NAMALWA (cell line): ENCODE results near the gene MIER1.
"Not testable (repeated sequence)": the region's sequence is repeated elsewhere in the genome, so short reads cannot be mapped to it uniquely, and the experiment has no call there.

ENCODE experiments used
- DNase-seq: peaks from one replicate; pipeline ENCODE4 v3.0.0-alpha.2; 2015; ENCODE audit warnings: low spot score

Gene MIER1

GRCh38 chr1:66924756-66925557 is at the start of gene MIER1, which contains the start of gene DNAI4:
MIER1 (plus strand) TSS chr1:66924990; CDS start chr1:66925029, 39 bp downstream.
DNAI4 (minus strand) TSS chr1:66924856; CDS start chr1:66924831, 25 bp downstream.
- peak; percentile 97 for DNase-seq

DNA sequence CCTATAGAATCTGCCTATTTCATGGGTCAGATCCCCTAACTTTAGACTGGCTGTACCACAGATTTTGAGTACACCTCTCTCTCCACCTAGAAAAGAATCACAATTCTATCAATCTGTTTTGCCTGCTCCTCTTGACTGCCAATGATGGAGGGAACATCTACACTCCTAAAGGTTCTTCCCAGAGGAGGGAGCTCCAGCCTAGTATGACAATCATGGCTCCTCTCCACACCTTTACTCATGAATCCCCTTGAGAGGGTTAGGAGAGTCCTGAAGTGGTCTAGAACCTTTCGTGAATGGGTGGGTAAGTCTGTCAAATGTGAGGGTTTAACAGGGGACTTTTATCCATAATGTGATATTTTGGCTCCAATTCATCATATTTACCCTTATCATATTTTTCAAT is 48.1 kb upstream of the MIER1 start:
- DNase-seq = no peak

- no peak for DNase-seq
Observed at GRCh38 chr1:66889030-66889429, 35.8 kb upstream of the MIER1 start.

GRCh38 chr1:66890621-66891020 is 34.2 kb upstream of the MIER1 start:
- no peak for DNase-seq

DNA sequence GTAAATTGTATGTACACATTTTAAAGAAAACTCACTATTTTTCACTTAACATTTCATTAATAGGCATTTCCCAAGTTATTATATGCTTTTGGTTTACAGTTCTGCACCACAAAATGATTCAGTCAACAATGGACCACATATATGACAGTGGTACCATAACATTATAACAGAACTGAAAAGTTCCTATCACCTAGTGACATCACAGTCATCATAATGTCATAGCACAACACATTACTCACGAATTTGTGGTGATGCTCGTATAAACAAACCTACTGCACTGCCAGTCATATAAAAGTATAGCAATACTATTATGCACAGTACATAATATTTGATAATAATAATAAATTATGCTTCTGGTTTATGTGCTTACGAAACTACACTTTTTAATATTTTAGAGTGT is 31.1 kb upstream of the MIER1 start:
- DNase-seq = no peak

GRCh38 chr1:66915203-66915602 is 9.6 kb upstream of the MIER1 start:
- DNase-seq = not testable (repeated sequence)

DNA sequence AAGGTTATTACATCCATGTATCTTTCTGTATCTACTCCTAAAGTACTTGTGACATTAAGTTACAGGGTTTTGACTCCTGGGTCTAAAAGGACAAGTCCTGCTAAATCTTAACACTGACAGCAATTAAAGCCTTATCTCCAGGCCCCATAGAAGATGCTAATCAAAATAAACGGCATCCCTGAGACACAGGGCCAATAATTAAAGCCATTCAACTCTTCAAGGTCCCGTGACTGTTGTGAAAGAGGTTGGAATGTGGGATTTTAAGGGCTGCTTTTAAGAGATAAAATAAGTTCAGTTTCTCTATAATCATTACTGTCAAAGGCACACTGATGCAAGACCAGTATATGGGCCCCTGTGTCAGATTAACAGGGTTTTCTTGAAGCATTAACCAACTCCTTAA is 8.5 kb upstream of the MIER1 start:
- DNase-seq = no peak

- no peak for DNase-seq
Observed at GRCh38 chr1:66917476-66917875, 7.3 kb upstream of the MIER1 start.

GRCh38 chr1:66919063-66919462 is 5.7 kb upstream of the MIER1 start:
- no peak for DNase-seq

GRCh38 chr1:66919828-66920227 is 5.0 kb upstream of the MIER1 start:
- DNase-seq = no peak

DNA sequence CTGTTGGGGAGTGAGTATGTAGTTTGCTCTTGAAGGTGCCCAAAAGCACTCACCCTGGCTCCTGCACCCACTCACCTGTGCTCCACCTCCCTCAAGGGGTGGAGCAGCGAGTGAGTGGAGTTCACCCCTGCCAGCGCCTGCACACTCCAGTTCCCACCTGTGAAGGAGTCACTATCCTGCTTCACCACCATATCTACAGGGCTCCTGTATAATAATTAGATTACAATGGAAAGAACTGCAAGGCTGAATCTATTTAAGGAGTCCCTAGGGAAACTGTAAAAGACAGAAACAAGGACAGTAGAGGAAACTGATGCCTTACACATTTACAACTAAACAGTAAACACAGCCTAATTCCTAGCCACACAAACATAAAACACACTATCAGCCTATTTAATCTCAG is 4.2 kb upstream of the MIER1 start:
- no peak for DNase-seq

- DNase-seq = no peak
Observed at GRCh38 chr1:66925558-66925910, 744 bp downstream of the MIER1 start.

- no peak for DNase-seq
Observed at GRCh38 chr1:66925944-66926343, 1.2 kb downstream of the MIER1 start.

DNA sequence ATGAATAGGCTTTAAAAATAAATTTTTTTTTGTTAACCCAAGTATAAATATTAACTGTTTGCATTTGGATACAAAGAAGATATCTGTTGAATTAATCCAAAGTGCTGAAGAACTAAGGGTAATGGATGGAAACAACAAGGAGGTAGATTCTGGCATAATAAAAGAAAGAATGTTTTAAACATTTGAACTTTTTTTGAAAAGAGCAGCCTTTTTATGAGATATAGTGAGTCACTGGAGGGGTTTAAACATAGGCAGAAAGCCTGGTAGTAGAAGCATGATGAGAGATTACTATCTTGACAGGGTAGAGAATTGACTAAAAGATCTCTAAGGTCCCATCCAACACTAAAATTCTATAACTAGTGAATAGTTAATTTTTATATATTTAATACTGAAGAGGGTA is 2.7 kb downstream of the MIER1 start:
- DNase-seq = no peak

- DNase-seq = no peak
Observed at GRCh38 chr1:66929146-66929688, 4.4 kb downstream of the MIER1 start.

GRCh38 chr1:66929691-66929998 is 4.9 kb downstream of the MIER1 start:
- DNase-seq = no peak

GRCh38 chr1:66929999-66930822 is 5.4 kb downstream of the MIER1 start:
- DNase-seq = peak; percentile 96

GRCh38 chr1:66930823-66931174 is 6.0 kb downstream of the MIER1 start:
- DNase-seq = no peak

GRCh38 chr1:66931590-66931989 is 6.8 kb downstream of the MIER1 start:
- DNase-seq = peak; percentile 37

DNA sequence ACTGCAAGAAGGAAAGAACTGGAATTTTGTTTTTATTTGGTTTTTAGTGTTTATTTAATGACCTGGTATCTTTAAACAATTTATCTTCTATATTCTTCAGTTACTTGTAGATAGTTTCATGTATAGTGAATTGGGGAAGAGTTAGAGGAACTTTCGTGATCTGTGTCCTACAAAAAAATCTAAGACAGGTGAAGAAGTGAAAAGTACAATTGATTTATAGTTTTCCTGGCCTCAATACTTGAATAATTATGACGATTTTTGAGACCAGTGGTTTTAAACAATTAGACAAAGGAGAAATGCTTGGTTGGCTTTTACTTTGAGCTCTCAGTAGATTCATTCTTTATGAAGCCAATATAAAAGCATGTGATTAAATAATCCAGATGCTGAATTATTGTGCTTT is 7.5 kb downstream of the MIER1 start:
- DNase-seq = no peak

- DNase-seq = no peak
Observed at GRCh38 chr1:66933887-66934700, 9.3 kb downstream of the MIER1 start.

DNA sequence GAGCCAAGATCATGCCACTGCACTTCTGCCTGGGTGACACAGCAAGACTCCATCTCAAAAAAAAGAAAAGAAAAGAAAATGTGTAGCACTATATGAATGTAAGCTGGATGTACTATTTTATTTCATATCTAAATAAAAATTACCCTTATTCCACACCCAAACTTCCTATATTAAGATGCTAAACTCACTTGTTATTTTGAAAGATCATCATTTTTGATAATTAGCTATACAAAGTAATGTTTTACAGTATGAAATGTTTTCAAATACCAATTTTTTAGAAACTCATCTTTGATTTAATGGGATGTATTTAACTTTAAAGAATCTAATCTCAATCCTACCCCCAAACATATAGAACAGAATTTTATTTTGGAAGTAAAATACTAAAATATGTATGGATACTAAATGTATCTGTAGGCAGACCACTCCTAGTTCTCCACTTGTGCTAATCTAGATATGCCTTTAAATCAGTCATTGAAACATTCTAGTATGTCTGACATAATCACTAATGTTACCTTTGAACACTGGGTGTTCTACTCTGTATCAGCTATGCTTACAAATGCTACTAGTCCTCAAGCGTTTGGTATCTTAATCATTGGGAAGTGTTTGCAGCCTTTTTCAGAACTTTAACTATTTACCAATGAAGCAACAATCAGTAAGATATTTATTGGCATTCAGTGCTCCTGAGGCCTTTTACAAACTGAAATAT is 12.9 kb downstream of the MIER1 start:
- no peak for DNase-seq
